T1000 (cell line): Measurements from ENCODE around the gene ATN1.

Source experiments
- DNase-seq: peaks from one replicate; lab custom pipeline; 2025; ENCODE audit warnings: mixed read lengths; lab: John Stamatoyannopoulos, UW

The ATN1 gene

GRCh38 chr12:6957741-6958608 lies 30.2 kb downstream of the ATN1 start:
- no peak for DNase-seq

- no peak for DNase-seq
Observed at GRCh38 chr12:6958609-6959057, 30.9 kb downstream of the ATN1 start.

- DNase-seq, result no peak
Observed at GRCh38 chr12:6959058-6959804, 31.5 kb downstream of the ATN1 start.

- DNase-seq, result no peak
Observed at GRCh38 chr12:6959805-6960592, 32.2 kb downstream of the ATN1 start.

GRCh38 chr12:6960593-6961277 lies 33.0 kb downstream of the ATN1 start:
- no peak for DNase-seq

- DNase-seq, result no peak
Observed at GRCh38 chr12:6961278-6961694, 33.5 kb downstream of the ATN1 start.

GRCh38 chr12:6961695-6962284 lies 34.0 kb downstream of the ATN1 start:
- no peak for DNase-seq

GRCh38 chr12:6962285-6963015 lies 34.7 kb downstream of the ATN1 start:
- DNase-seq, result no peak

GRCh38 chr12:6963016-6963731 lies 35.4 kb downstream of the ATN1 start:
- no peak for DNase-seq

- DNase-seq, result no peak
Observed at GRCh38 chr12:6963791-6964413, 36.1 kb downstream of the ATN1 start.

- DNase-seq, result no peak
Observed at GRCh38 chr12:6964605-6965025, 36.9 kb downstream of the ATN1 start.

GRCh38 chr12:6965026-6965661 lies 37.4 kb downstream of the ATN1 start:
- peak; percentile 13 for DNase-seq

GRCh38 chr12:6965714-6966113 lies 38.0 kb downstream of the ATN1 start:
- no peak for DNase-seq

GRCh38 chr12:6966351-6966750 lies 38.6 kb downstream of the ATN1 start:
- DNase-seq, result no peak

- DNase-seq, result no peak
Observed at GRCh38 chr12:6967651-6968100, 39.9 kb downstream of the ATN1 start.

GRCh38 chr12:6968426-6968825 lies 40.7 kb downstream of the ATN1 start:
- no peak for DNase-seq

- no peak for DNase-seq
Observed at GRCh38 chr12:6970096-6970527, 42.4 kb downstream of the ATN1 start.

GRCh38 chr12:6974180-6974579 lies 46.4 kb downstream of the ATN1 start:
- DNase-seq, result no peak
